H1 (cell line): ENCODE results near the gene EXOSC10. TPM values are rescaled to one million over a fixed set of nuclear protein-coding genes. Genes with fewer than 3 reads are reported as not detected.

Experiments
- BCL11A ChIP-seq, 2 experiments: IDR thresholded peaks; one replicate each; pipeline ENCODE4 v1.6.1; 2011; ENCODE audit warnings: low read depth in 2 of 2, low read length in 2 of 2, mild to moderate bottlenecking in 2 of 2
- CBX8 ChIP-seq: fragments of 300-800, 300-1000 bp; sonication (generic); IDR thresholded peaks from 2 replicates; pipeline ENCODE4 v1.7.1; 2016; ENCODE audit warnings: low read depth, low read length, borderline replicate concordance
- CTBP2 ChIP-seq: IDR thresholded peaks from 2 replicates; pipeline ENCODE4 v1.7.0; 2011; ENCODE audit warnings: borderline replicate concordance, mild to moderate bottlenecking, moderate library complexity, mixed read lengths, low read length; ENCODE audit not compliant: insufficient read depth, insufficient read length
- EZH2 ChIP-seq: fragments of 200-600 bp; sonication (generic); IDR thresholded peaks from 2 replicates; pipeline ENCODE4 v1.7.1; 2012; ENCODE audit warnings: low read depth, mild to moderate bottlenecking, moderate library complexity, low read length, inconsistent platforms; ENCODE audit not compliant: severe bottlenecking
- POLR2AphosphoS5 ChIP-seq: IDR thresholded peaks from 2 replicates; pipeline ENCODE4 v1.6.1; 2011; ENCODE audit warnings: low read depth, low read length
- POU5F1 ChIP-seq: IDR thresholded peaks from 2 replicates; pipeline ENCODE4 v1.6.1; 2011; ENCODE audit warnings: low read depth, mild to moderate bottlenecking, low read length, moderate library complexity
- RXRA ChIP-seq: IDR thresholded peaks from 2 replicates; pipeline ENCODE4 v1.6.1; 2011; ENCODE audit warnings: low read depth, mild to moderate bottlenecking, low read length, moderate library complexity; ENCODE audit not compliant: insufficient read depth
- polyA plus RNA-seq, 7 experiments: library from polyadenylated mRNA; depleted of rRNA in 3 of 7; stranded (reverse) in 5 of 7; unstranded in 2 of 7; fragments of >200 nt in 5 of 7; fragments of 200-250 nt in 2 of 7; gene quantifications; 1 replicate in 5 of 7; 2 replicates in 1 of 7; 4 replicates in 1 of 7; pipeline versions ENCODE4 v1.2.1 to v1.2.3, GENCODE V29; 2011 to 2013; ENCODE audit warnings: missing spikeins in 2 of 7, mixed read lengths in 2 of 7
- total RNA-seq: library from RNA; stranded (reverse); fragmentation: NEBNext Ultra II Directional; extraction: Animal tissue kit (Norgen Biotek cat#: 25700); gene quantifications from 2 replicates; pipeline ENCODE4 v1.2.1, GENCODE V29; 2021
- TF ChIP-seq, protein P1 (sequence below): IDR thresholded peaks from 2 replicates; pipeline ENCODE4 v1.6.1; 2011; ENCODE audit warnings: low read depth, mild to moderate bottlenecking, low read length; ENCODE audit not compliant: insufficient read depth
- TF ChIP-seq, protein P2 (sequence below): fragments of 300-600 bp; sonication (generic); IDR thresholded peaks from 2 replicates; pipeline ENCODE4 v1.7.1; 2012; ENCODE audit warnings: low read length, moderate library complexity, mild to moderate bottlenecking, inconsistent platforms; ENCODE audit not compliant: insufficient replicate concordance

Gene EXOSC10
- total and polyA plus RNA-seq, 2 of the 8 experiments (the other 6 are each of a cell fraction or from before 2014, with no cell fraction given): 57.9 to 86.1 TPM

DNA sequence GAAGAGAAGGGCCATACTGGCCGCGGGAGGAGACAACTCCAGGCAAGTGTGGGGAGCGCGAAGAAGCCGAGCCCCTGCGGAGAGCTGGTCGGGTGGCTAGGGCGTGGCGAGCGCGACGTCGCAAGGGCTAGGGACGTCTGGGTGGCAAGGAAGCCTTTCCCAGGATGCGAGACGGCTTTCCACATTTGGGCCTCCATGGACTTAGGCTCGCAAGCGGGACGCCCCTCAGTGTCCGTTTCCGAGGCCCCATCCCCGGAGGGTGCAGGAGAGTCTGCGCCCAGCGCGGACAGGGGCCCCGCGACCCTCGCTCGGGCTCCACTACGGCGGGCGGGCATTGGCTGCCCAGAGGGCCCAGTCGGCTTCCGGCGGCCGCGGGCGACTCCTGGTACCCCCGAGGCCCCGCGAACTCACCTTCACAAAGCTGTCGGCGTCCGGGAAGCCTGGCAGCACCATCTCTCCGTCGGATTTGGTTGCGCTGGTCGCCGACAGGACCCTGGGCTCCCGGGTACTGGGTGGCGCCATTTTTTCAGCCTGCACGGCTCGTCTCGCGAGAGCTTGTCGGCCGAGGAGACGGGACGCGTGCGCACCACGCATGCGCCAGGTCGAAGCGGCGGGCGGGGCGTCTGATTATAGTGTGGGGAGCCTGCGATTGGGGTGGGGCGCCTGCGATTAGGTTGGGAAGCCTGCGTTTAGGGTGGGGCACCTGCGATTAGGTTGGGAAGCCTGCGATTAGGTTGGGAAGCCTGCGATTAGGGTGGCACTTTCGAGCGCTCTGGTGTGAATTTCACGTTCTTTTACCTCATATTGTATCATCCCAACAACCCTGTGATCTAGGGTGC is at the start of gene EXOSC10 (continued):
- TF ChIP-seq CBX8: no peak
- TF ChIP-seq BCL11A (IDR thresholded peaks at IDR 0.05; ENCODE audit: low read depth in 2 of 2, low read length in 2 of 2): no peak
- no peak for TF ChIP-seq CTBP2
- TF ChIP-seq POU5F1: no peak
- TF ChIP-seq RXRA: no peak
- TF ChIP-seq, protein P1, sequence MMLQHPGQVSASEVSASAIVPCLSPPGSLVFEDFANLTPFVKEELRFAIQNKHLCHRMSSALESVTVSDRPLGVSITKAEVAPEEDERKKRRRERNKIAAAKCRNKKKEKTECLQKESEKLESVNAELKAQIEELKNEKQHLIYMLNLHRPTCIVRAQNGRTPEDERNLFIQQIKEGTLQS: no peak
- TF ChIP-seq, protein P2, sequence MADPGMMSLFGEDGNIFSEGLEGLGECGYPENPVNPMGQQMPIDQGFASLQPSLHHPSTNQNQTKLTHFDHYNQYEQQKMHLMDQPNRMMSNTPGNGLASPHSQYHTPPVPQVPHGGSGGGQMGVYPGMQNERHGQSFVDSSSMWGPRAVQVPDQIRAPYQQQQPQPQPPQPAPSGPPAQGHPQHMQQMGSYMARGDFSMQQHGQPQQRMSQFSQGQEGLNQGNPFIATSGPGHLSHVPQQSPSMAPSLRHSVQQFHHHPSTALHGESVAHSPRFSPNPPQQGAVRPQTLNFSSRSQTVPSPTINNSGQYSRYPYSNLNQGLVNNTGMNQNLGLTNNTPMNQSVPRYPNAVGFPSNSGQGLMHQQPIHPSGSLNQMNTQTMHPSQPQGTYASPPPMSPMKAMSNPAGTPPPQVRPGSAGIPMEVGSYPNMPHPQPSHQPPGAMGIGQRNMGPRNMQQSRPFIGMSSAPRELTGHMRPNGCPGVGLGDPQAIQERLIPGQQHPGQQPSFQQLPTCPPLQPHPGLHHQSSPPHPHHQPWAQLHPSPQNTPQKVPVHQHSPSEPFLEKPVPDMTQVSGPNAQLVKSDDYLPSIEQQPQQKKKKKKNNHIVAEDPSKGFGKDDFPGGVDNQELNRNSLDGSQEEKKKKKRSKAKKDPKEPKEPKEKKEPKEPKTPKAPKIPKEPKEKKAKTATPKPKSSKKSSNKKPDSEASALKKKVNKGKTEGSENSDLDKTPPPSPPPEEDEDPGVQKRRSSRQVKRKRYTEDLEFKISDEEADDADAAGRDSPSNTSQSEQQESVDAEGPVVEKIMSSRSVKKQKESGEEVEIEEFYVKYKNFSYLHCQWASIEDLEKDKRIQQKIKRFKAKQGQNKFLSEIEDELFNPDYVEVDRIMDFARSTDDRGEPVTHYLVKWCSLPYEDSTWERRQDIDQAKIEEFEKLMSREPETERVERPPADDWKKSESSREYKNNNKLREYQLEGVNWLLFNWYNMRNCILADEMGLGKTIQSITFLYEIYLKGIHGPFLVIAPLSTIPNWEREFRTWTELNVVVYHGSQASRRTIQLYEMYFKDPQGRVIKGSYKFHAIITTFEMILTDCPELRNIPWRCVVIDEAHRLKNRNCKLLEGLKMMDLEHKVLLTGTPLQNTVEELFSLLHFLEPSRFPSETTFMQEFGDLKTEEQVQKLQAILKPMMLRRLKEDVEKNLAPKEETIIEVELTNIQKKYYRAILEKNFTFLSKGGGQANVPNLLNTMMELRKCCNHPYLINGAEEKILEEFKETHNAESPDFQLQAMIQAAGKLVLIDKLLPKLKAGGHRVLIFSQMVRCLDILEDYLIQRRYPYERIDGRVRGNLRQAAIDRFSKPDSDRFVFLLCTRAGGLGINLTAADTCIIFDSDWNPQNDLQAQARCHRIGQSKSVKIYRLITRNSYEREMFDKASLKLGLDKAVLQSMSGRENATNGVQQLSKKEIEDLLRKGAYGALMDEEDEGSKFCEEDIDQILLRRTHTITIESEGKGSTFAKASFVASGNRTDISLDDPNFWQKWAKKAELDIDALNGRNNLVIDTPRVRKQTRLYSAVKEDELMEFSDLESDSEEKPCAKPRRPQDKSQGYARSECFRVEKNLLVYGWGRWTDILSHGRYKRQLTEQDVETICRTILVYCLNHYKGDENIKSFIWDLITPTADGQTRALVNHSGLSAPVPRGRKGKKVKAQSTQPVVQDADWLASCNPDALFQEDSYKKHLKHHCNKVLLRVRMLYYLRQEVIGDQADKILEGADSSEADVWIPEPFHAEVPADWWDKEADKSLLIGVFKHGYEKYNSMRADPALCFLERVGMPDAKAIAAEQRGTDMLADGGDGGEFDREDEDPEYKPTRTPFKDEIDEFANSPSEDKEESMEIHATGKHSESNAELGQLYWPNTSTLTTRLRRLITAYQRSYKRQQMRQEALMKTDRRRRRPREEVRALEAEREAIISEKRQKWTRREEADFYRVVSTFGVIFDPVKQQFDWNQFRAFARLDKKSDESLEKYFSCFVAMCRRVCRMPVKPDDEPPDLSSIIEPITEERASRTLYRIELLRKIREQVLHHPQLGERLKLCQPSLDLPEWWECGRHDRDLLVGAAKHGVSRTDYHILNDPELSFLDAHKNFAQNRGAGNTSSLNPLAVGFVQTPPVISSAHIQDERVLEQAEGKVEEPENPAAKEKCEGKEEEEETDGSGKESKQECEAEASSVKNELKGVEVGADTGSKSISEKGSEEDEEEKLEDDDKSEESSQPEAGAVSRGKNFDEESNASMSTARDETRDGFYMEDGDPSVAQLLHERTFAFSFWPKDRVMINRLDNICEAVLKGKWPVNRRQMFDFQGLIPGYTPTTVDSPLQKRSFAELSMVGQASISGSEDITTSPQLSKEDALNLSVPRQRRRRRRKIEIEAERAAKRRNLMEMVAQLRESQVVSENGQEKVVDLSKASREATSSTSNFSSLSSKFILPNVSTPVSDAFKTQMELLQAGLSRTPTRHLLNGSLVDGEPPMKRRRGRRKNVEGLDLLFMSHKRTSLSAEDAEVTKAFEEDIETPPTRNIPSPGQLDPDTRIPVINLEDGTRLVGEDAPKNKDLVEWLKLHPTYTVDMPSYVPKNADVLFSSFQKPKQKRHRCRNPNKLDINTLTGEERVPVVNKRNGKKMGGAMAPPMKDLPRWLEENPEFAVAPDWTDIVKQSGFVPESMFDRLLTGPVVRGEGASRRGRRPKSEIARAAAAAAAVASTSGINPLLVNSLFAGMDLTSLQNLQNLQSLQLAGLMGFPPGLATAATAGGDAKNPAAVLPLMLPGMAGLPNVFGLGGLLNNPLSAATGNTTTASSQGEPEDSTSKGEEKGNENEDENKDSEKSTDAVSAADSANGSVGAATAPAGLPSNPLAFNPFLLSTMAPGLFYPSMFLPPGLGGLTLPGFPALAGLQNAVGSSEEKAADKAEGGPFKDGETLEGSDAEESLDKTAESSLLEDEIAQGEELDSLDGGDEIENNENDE: no peak
- TF ChIP-seq EZH2: no peak
- peak; percentile 81 for TF ChIP-seq POLR2AphosphoS5
